GM19328 (cell line): ENCODE measurements around the gene HSF2BP.
"Not testable (repeated sequence)": the region's sequence is repeated elsewhere in the genome, so short reads cannot be mapped to it uniquely, and the experiment has no call there.

Experiments
- ATAC-seq: cut with Tn5 transposase; IDR thresholded peaks from one replicate; pipeline ENCODE4 v1.9.1; 2021; ENCODE audit warnings: mild to moderate bottlenecking, moderate library complexity; ENCODE audit not compliant: unreplicated experiment

Gene HSF2BP

GRCh38 chr21:43687566-43688399, 28.5 kb upstream of the HSF2BP start:
- ATAC-seq, result no peak

- no peak for ATAC-seq
Observed at GRCh38 chr21:43686811-43687565, 27.7 kb upstream of the HSF2BP start.

DNA sequence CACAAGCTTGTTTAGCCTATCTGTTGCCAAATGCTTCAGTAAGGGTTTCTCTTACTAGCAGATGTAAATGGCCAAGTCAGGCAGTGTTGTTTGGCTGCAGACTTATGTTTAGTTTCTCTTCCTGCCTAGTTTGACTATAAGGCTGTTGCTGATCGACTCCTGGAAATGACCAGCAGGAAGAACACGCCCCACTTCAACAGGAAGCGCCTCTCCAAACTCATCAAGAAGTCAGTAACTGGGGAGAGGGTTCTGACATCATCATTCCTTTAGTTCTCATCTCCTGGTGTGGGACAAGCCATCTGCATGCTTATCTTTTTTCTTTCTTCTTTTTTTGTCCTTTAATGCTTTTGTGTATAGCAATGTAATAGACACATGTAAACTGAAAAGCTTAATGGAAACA, 25.1 kb upstream of the HSF2BP start:
- no peak for ATAC-seq

DNA sequence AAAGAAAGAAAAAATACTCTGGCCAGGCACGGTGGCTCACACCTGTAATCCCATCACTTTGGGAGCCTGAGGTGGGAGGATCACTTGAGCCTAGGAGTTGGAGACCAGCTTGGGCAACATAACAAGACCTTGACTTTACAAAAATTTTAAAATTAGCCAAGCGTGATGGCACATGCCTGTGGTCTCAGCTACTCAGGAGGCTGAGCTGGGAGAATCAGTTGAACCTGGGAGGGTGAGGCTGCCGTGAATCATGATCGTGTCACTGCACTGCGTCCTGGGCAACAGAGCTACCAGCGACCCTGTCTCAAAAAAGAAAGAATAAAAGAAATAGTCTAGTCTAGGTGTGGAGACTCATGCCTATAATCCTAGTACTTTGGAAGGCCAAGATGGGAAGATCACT, 22.4 kb upstream of the HSF2BP start:
- no peak for ATAC-seq

GRCh38 chr21:43680421-43680820, 21.1 kb upstream of the HSF2BP start:
- ATAC-seq, result not testable (repeated sequence)

DNA sequence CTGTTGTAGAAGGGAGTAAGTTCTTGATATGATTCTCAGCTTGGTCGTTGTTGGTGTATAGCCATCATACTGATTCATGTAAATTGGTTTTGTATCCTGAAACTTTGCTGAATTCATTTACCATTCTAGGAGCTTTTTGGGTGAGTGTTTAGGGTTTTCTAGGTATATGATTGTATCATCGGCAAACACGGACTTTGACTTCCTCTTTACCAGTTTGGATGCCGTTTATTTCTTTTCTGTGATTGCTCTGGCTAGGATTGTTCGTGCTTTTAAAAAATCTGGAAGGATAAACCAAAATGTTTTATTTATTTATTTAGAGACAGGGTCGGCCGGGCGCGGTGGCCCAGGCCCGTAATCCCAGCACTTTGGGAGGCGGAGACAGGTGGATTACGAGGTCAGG, 20.7 kb upstream of the HSF2BP start:
- no peak for ATAC-seq

DNA sequence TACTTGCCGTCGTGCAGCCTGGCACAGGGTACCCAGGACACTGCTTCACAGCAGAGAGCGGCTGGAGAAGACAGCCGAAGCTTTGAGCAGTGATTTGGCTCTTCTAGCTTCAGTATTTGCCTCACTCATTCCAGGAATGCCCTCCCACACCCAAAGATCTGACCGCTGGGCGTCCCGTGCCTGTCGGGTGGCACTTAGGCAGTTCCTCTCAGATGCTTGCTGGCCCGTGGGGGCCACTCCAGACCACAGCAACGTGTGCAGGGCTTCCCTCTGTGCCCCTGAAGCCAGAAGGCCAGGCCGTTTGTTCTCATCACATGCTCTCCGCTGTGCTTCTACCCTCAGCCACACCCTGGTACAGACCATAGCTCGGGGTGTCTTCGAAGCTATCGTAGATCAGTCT, 17.1 kb upstream of the HSF2BP start:
- no peak for ATAC-seq

GRCh38 chr21:43675871-43676270, 16.6 kb upstream of the HSF2BP start:
- no peak for ATAC-seq

- ATAC-seq, result no peak
Observed at GRCh38 chr21:43669828-43670605, 10.7 kb upstream of the HSF2BP start.

DNA sequence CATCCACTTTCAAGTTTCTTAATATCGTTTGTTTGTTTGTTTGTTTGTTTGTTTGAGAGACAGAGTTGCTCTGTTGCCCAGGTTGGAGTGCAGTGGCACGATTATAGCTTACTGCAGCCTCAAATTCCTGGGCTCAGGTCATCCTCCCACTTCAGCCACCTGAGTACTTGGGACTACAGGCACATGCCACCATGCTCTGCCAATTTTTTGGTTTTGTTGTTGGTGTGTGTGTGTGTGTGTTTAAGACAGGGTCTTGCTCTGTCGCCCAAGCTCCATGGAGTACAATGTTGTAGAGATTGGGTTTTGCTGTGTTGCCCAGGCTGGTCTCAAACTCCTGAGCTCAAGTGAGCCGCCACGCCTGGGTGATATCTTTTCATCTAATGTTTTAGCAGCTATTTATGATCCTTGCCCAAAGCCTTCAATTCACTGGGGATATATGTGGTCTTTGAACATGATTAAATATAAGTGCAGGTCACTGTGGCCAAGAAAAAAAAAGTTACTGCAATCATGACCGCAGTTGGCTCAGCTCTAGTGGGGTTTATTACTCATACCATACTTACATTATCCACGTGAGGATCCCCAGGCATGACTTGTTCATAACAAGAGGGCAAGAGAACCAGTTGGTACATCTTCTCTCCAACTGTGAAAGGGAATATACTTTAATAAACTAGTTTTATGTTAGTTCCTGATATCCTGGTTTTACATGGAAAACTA, 8.1 kb upstream of the HSF2BP start:
- no peak for ATAC-seq

- no peak for ATAC-seq
Observed at GRCh38 chr21:43665879-43666278, 6.6 kb upstream of the HSF2BP start.

DNA sequence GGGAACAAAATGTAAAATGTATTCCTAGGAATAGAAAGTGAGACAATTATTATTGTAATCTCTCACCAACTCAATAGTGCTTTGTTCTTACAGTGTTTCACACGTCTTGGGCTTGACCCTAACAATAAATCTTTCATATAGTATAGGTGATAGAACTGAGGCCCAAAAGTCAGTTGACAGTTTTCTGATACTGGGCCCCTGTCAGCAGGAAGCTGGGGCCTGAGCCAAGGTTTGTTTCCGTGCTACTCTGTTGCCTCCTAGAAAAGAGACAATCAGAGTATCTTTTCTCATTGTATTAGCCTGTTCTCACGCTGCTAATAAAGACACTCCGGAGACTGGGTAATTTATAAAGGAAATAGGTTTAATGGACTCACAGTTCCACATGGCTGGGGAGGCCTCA, 5.1 kb upstream of the HSF2BP start:
- ATAC-seq, result no peak

GRCh38 chr21:43663033-43663432, 3.7 kb upstream of the HSF2BP start:
- no peak for ATAC-seq

DNA sequence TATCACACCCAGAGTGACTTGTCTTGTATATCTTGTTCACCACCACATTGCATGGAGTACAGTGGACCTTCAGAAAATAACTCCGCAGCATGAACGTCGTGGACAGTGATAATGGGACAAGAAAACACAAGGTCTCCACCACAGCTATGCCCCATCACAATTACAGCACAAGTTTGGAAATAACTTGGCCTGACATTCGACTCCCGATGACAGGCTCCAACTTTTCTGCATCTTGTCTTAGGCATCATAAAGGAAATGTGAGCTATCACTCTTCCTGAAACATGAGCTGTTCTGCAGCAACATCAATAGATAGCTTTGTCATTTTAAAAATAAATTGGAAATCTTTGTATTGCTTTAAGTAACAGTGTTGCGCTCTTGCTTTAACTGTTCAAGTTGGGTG, 3.0 kb upstream of the HSF2BP start:
- no peak for ATAC-seq

DNA sequence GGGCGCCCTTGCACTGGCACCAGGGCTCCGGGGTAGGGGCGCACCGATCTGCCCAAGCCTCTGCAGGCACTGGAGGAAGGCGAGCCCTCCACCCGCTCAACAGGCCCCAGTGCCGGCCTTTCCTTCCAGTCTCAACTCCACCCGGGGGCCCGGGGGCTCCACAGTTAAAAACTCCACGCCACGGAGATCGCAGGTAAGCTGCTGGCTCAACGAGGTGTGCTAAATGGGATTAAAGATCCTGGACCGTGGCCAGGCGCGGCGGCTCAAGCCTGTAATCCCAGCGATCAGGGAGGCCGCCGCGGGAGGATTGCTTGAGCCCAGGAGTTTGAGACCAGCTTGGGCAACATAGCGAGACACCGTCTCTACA, 536 bp downstream of the HSF2BP start:
- ATAC-seq, result no peak

DNA sequence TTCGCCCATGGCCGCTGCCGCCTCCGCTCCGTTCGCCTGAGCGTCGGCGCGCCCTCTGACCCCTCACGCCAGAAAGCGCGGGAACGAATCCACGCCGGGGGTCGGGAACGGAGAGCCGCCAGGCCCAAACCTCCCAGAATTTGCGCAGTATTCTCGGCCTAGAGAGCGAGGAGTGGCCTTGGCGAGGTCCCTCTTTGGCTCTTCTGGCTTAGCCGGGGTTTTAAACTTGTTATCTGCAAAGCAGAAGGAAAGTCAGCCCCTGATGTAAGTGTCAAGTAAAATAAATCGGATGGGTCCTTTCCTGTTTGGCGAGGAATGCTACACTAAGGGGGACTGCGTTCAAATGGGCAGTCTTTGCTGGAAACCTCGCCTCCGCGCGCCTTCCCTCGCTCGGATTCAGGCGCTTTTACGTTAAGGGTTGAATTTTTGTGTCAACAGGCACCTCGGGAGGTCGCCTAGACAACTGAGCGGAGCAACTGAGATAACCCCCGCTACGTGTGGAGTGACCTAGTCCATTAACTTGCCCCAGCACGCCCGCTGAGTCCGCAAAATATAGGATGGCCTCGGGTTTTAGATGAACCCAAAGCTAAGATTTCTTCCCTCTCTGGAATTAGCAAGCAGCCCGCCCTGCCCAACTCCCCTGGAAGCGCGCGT, 1.1 kb downstream of the HSF2BP start:
- no peak for ATAC-seq

DNA sequence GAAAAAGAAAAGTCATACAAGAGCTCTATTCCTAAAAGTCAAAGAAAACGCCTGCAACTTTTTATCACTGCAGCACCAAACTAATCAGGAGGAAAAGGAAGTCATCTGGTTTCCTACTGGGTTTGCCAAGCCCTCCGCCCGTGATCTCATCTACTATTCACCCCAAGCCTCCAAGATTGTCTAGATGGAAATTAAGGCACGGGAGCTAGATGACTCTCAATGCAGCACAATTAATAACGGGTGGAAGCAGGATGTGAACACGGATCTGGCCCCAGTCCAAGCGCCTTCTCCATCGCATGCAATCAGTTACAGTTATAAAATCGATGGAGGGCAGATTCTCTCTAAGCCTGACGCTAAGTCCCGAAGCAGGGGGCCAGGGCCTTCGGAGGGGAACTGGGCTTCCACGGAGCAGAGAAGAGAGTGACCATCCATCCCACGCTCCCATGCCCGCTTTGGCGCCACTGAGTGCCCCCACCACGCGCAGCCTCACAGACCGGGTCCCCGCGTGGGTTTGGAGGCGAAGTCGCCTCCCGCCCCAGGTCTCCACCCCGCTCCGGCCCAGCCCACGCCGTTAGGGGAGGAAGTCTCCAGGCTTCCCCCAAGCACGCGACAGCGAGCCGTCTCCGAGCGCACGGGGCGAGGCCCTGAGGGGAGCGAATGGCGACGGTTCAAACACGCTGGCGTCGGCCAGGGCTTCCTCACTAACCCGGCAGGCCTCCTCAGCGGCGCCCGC, 1.8 kb downstream of the HSF2BP start:
- no peak for ATAC-seq

- ATAC-seq, result no peak
Observed at GRCh38 chr21:43654806-43655489, 4.3 kb downstream of the HSF2BP start.

GRCh38 chr21:43653626-43654025, 5.7 kb downstream of the HSF2BP start:
- ATAC-seq, result no peak
